GM12878 (cell line): ENCODE measurements around the gene YBX3. TPM values are rescaled to one million over a fixed set of nuclear protein-coding genes. Genes with fewer than 3 reads are reported as not detected.

Source experiments
- ATAC-seq: fragments of 200-7000 bp; cut with Tn5 transposase; 3 replicates; pipeline ENCODE4 v1.9.1; 2020; ENCODE audit warnings: mild to moderate bottlenecking, moderate library complexity
- BruUV-seq: library from RNA; stranded (reverse); fragments of 400-500 nt; replicated peaks from 2 replicates; lab custom pipeline; 2021; lab: Mats Ljungman, UMichigan
- CTCF ChIA-PET: fragments of 300-600 bp; sonication (Branson Sonifier 250); formaldehyde crosslinking; extraction: SDS; loops from one replicate; lab custom pipeline; 2021; ENCODE audit warnings: inconsistent platforms; lab: Yijun Ruan, JAX
- POLR2A ChIA-PET: fragments of 350-600 bp; formaldehyde crosslinking; extraction: SDS; loops from one replicate; lab custom pipeline; 2021; ENCODE audit warnings: inconsistent platforms; lab: Charles Lee
- RAD21 ChIA-PET: fragments of 300-600 bp; sonication (Branson Sonifier 250); formaldehyde crosslinking; loops from one replicate; lab custom pipeline; 2023; ENCODE audit warnings: antibody characterized with exemption; ENCODE audit not compliant: unreplicated experiment; lab: Charles Lee
- SMC1A ChIA-PET: fragments of 300-600 bp; sonication (Branson Sonifier 250); formaldehyde crosslinking; loops from one replicate; lab custom pipeline; 2023; ENCODE audit not compliant: unreplicated experiment, uncharacterized antibody; lab: Charles Lee
- DNase-seq: peaks from one replicate; pipeline ENCODE4 v3.0.0-alpha.2; 2011; ENCODE audit warnings: low read depth, low spot score
- FAIRE-seq: peaks from 3 replicates; lab custom pipeline; 2011; peaks lifted over from hg19 to GRCh38; lab: Jason Lieb, UNC
- H2AFZ ChIP-seq: 2 replicates; pipeline ENCODE4 v1.6.0; 2011; ENCODE audit warnings: low read depth, low read length, control low read depth; ENCODE audit not compliant: control insufficient read depth
- H3K27ac ChIP-seq: 2 replicates; pipeline ENCODE4 v1.5.1; 2011; ENCODE audit warnings: control low read depth; ENCODE audit not compliant: control insufficient read depth, insufficient read depth
- H3K27me3 ChIP-seq, 2 experiments: replicated peaks in 1 of 2; 2 replicates each; pipeline versions ENCODE4 v1.6.0 to v1.6.1; 2011; ENCODE audit warnings: low read length in 1 of 2; ENCODE audit not compliant: control insufficient read depth in 2 of 2, insufficient read depth in 2 of 2
- H3K36me3 ChIP-seq, 2 experiments: 2 replicates each; pipeline ENCODE4 v1.5.1; 2011; ENCODE audit warnings: low read length in 1 of 2; ENCODE audit not compliant: control insufficient read depth in 2 of 2, insufficient read depth in 2 of 2
- H3K4me1 ChIP-seq: 2 replicates; pipeline ENCODE4 v1.6.1; 2011; ENCODE audit warnings: mild to moderate bottlenecking, low read length, moderate library complexity, mixed read lengths; ENCODE audit not compliant: control insufficient read depth, insufficient read depth
- H3K4me2 ChIP-seq: 2 replicates; pipeline ENCODE4 v1.6.0; 2011; ENCODE audit warnings: control low read depth; ENCODE audit not compliant: control insufficient read depth, insufficient read depth
- H3K4me3 ChIP-seq: fragments of 200-600 bp; sonication (generic); 2 replicates; pipeline ENCODE4 v1.5.1; 2016
- H3K79me2 ChIP-seq: 2 replicates; pipeline ENCODE4 v1.6.0; 2011; ENCODE audit warnings: low read length; ENCODE audit not compliant: control insufficient read depth, insufficient read depth
- H3K9ac ChIP-seq: 2 replicates; pipeline ENCODE4 v1.8.0; 2011; ENCODE audit warnings: low read length, control low read depth, mixed read lengths; ENCODE audit not compliant: control insufficient read depth, insufficient read depth
- H3K9me3 ChIP-seq: replicated peaks from 3 replicates; pipeline ENCODE4 v1.5.1; 2011; ENCODE audit warnings: mild to moderate bottlenecking, low read length; ENCODE audit not compliant: control insufficient read depth, insufficient read depth
- H4K20me1 ChIP-seq: 2 replicates; pipeline ENCODE4 v1.6.0; 2011; ENCODE audit not compliant: control insufficient read depth, insufficient read depth
- ATF7 ChIP-seq: fragments of 450-650 bp; IDR thresholded peaks from 2 replicates; pipeline ENCODE4 v1.6.1; 2016; ENCODE audit warnings: low read depth, mild to moderate bottlenecking
- FOXM1 ChIP-seq: IDR thresholded peaks from 2 replicates; pipeline ENCODE4 v1.6.1; 2012; ENCODE audit warnings: low read depth, mild to moderate bottlenecking, inconsistent platforms, low read length, moderate library complexity
- HDAC6 ChIP-seq: fragments of 200-600 bp; sonication (generic); IDR thresholded peaks from one replicate; pipeline ENCODE4 v1.8.0; 2017; ENCODE audit warnings: antibody characterized with exemption; ENCODE audit not compliant: unreplicated experiment
- MXI1 ChIP-seq: fragments of 150-350 bp; IDR thresholded peaks from 2 replicates; pipeline ENCODE4 v1.6.1; 2011; ENCODE audit warnings: low read depth, mild to moderate bottlenecking, inconsistent platforms, low read length, improper control_type of control experiment
- POLR2AphosphoS5 ChIP-seq: IDR thresholded peaks from 2 replicates; pipeline ENCODE4 v1.6.1; 2011; ENCODE audit warnings: mild to moderate bottlenecking, low read length, inconsistent platforms
- RUNX3 ChIP-seq: IDR thresholded peaks from 2 replicates; pipeline ENCODE4 v1.6.1; 2012; ENCODE audit warnings: low read length, inconsistent platforms
- SP1 ChIP-seq: IDR thresholded peaks from one replicate; pipeline ENCODE4 v1.6.1; 2011; ENCODE audit warnings: low read depth, low read length
- TCF7 ChIP-seq: IDR thresholded peaks from 2 replicates; pipeline ENCODE4 v1.6.1; 2014; ENCODE audit warnings: antibody characterized with exemption, borderline replicate concordance
- WGBS: methylation state at CpG from one replicate; pipeline ENCODE4 v1.1.6; 2016; ENCODE audit warnings: low lambda C conversion rate; ENCODE audit not compliant: insufficient replicate concordance, insufficient coverage; ENCODE audit errors: missing lambda C conversion rate; 5-methylcytosine and 5-hydroxymethylcytosine counted together
- in situ Hi-C: fragments of 300-500 bp; cut with MboI; formaldehyde crosslinking; loops from 9 replicates; pipeline ENCODE4 v1.14.3; 2018; ENCODE audit warnings: mixed read lengths
- intact Hi-C: fragments of 100-400 bp; cut with micrococcal nuclease; formaldehyde crosslinking; loops from one replicate; pipeline ENCODE4 v1.14.2; 2022; ENCODE audit not compliant: unreplicated experiment
- polyA plus RNA-seq, 11 experiments: library from polyadenylated mRNA; depleted of rRNA in 4 of 11; unstranded in 6 of 11; stranded (reverse) in 5 of 11; fragments of >200 nt; fragmentation: Nextera tagmentation in 4 of 11; fragmentation: Illumina TruSeq in 1 of 11; extraction: Ambion mirVana in 4 of 11; extraction: Trizol in 1 of 11; gene quantifications; 1 replicate in 1 of 11; 2 replicates in 10 of 11; pipeline versions ENCODE4 v1.2.1 to v1.2.3, GENCODE V29; 2011 to 2016; ENCODE audit warnings: inconsistent platforms in 2 of 11, missing spikeins in 2 of 11, low read depth in 1 of 11
- total RNA-seq, 4 experiments: library from RNA; depleted of rRNA in 3 of 4; stranded (reverse); fragments of >200 nt in 3 of 4; fragmentation: Illumina TruSeq in 1 of 4; extraction: Trizol in 1 of 4; gene quantifications; 2 replicates each; pipeline versions ENCODE4 v1.2.1 to v1.2.3, GENCODE V29; 2013 to 2021
- TF ChIP-seq, protein P1 (sequence below): fragments of 450-650 bp; formaldehyde crosslinking; IDR thresholded peaks from 2 replicates; pipeline ENCODE4 v1.5.0; 2022; ENCODE audit warnings: mild to moderate bottlenecking, missing genetic modification characterization
- TF ChIP-seq, protein P2 (sequence below): IDR thresholded peaks from 2 replicates; pipeline ENCODE4 v1.6.1; 2011; ENCODE audit warnings: borderline replicate concordance, low read depth, mild to moderate bottlenecking, moderate library complexity, low read length; ENCODE audit not compliant: insufficient read depth, poor library complexity, severe bottlenecking
- TF ChIP-seq, protein P3 (sequence below): fragments of 450-650 bp; IDR thresholded peaks from 2 replicates; pipeline ENCODE4 v1.6.1; 2016; ENCODE audit warnings: mild to moderate bottlenecking
- TF ChIP-seq, protein P4 (sequence below): fragments of 450-650 bp; conservative IDR thresholded peaks from 2 replicates; pipeline ENCODE4 v1.6.1; 2017; ENCODE audit warnings: mild to moderate bottlenecking, moderate library complexity

The YBX3 gene
- total and polyA plus RNA-seq, 10 of the 15 experiments (the other 5 are each of a cell fraction or from before 2014, with no cell fraction given): 25.9 to 221 (median 111) TPM

DNA sequence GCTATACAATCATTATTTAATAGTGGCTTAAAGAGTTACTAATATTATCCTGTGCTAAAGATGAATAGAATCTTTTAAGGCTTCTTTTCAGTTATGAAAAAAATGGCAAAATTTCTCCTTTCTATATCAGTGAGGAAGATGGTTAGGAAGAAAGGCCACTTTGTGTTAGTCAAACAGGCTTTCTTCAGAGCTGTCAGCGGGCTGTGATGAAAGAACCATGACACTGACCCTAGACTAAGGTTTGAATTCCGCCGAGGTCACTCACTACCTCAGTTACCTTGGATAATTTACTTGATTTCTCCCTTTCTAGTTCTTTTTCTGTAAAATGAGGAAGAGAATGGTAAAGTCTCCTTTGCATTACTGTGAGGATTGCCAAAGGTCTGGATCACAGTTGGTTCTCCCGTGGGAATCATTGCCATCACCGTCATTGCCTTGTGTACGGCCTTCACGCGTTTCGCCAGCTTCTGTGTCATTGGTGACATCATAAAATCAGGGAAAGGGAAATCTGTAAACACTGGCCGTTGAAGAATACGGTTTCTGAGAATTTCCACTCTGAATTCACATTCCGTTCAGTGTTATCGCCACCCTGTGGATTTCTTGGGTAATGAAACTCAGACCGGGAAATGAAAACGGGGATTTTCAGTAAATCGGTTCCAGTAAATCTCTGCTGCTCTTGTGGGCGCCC lies 26.7 kb upstream of the YBX3 start (continued):
- TF ChIP-seq, protein P1, sequence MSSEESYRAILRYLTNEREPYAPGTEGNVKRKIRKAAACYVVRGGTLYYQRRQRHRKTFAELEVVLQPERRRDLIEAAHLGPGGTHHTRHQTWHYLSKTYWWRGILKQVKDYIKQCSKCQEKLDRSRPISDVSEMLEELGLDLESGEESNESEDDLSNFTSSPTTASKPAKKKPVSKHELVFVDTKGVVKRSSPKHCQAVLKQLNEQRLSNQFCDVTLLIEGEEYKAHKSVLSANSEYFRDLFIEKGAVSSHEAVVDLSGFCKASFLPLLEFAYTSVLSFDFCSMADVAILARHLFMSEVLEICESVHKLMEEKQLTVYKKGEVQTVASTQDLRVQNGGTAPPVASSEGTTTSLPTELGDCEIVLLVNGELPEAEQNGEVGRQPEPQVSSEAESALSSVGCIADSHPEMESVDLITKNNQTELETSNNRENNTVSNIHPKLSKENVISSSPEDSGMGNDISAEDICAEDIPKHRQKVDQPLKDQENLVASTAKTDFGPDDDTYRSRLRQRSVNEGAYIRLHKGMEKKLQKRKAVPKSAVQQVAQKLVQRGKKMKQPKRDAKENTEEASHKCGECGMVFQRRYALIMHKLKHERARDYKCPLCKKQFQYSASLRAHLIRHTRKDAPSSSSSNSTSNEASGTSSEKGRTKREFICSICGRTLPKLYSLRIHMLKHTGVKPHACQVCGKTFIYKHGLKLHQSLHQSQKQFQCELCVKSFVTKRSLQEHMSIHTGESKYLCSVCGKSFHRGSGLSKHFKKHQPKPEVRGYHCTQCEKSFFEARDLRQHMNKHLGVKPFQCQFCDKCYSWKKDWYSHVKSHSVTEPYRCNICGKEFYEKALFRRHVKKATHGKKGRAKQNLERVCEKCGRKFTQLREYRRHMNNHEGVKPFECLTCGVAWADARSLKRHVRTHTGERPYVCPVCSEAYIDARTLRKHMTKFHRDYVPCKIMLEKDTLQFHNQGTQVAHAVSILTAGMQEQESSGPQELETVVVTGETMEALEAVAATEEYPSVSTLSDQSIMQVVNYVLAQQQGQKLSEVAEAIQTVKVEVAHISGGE (CRISPR knock-in tag): no peak
- TF ChIP-seq MXI1: peak; percentile 69; the same call in 1 of the 2 replicates
- TF ChIP-seq HDAC6: no peak
- TF ChIP-seq, protein P2, sequence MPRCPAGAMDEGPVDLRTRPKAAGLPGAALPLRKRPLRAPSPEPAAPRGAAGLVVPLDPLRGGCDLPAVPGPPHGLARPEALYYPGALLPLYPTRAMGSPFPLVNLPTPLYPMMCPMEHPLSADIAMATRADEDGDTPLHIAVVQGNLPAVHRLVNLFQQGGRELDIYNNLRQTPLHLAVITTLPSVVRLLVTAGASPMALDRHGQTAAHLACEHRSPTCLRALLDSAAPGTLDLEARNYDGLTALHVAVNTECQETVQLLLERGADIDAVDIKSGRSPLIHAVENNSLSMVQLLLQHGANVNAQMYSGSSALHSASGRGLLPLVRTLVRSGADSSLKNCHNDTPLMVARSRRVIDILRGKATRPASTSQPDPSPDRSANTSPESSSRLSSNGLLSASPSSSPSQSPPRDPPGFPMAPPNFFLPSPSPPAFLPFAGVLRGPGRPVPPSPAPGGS: no peak

DNA sequence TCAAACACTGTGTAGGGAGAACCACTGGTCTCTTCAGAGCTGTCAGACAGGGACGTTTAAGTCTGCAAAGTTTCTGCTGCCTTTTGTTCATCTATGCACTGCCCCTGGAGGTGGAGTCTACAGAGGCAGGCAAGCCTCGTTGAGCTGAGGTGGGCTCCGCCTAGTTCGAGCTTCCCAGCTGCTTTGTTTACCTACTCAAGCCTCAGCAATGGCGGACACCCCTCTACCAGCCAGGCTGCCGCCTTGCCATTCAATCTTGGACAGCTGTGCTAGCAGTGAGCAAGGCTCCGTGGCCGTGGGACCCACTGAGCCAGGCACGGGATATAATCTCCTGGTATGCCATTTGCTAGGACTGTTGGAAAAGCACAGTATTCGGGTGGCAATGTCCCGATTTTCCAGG lies 24.6 kb upstream of the YBX3 start:
- SMC1A ChIA-PET: interaction anchor here (1.6 to 3.7 kb wide), 2 partner anchors 28 to 29 kb away, joined by 5 to 35 read pairs; no protein-coding TSS in a partner anchor
- H3K9ac ChIP-seq: no peak overlapping the region
- FAIRE-seq (no peak), ATAC-seq (no peak), DNase-seq (no peak)
- intact Hi-C loops: no loop called here
- no peak overlapping the region for H3K4me2 ChIP-seq
- no TSS peak for BruUV-seq
- H4K20me1 ChIP-seq: no peaks in the 10 kb centered on the region
- RAD21 ChIA-PET: interaction anchor here (1.1 kb wide), 1 partner anchor 12 kb away, joined by 4 read pairs; no protein-coding TSS in a partner anchor
- WGBS: 31% methylated on average over 10 of the region's 11 CpGs
- H3K4me3 ChIP-seq: no peak overlapping the region
- in situ Hi-C loops: no loop called here
- H3K36me3 ChIP-seq: no peaks in the 10 kb centered on the region
- no peaks in the 10 kb centered on the region; a peak in 1 of 4 replicates for H3K27me3 ChIP-seq
- no peak overlapping the region for H3K27ac ChIP-seq
- H3K79me2 ChIP-seq: no peaks in the 10 kb centered on the region
- CTCF ChIA-PET: interaction anchor here (0.6 to 3.4 kb wide), 5 partner anchors 18 to 739 kb away, joined by 3 to 20 read pairs (median 4); partner anchors contain the start of gene MAGOHB
- no peaks in the 10 kb centered on the region for H3K9me3 ChIP-seq
- POLR2A ChIA-PET: no interaction called here
- no peaks in the 10 kb centered on the region for H3K4me1 ChIP-seq
- no peak overlapping the region for H2AFZ ChIP-seq
- TF ChIP-seq, protein P3, sequence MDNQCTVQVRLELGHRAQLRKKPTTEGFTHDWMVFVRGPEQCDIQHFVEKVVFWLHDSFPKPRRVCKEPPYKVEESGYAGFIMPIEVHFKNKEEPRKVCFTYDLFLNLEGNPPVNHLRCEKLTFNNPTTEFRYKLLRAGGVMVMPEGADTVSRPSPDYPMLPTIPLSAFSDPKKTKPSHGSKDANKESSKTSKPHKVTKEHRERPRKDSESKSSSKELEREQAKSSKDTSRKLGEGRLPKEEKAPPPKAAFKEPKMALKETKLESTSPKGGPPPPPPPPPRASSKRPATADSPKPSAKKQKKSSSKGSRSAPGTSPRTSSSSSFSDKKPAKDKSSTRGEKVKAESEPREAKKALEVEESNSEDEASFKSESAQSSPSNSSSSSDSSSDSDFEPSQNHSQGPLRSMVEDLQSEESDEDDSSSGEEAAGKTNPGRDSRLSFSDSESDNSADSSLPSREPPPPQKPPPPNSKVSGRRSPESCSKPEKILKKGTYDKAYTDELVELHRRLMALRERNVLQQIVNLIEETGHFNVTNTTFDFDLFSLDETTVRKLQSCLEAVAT: no peak
- TF ChIP-seq ATF7 (no peak), POLR2AphosphoS5 (no peak), TCF7 (no peak), SP1 (no peak), FOXM1 (no peak), RUNX3 (no peak)
- TF ChIP-seq, protein P4, sequence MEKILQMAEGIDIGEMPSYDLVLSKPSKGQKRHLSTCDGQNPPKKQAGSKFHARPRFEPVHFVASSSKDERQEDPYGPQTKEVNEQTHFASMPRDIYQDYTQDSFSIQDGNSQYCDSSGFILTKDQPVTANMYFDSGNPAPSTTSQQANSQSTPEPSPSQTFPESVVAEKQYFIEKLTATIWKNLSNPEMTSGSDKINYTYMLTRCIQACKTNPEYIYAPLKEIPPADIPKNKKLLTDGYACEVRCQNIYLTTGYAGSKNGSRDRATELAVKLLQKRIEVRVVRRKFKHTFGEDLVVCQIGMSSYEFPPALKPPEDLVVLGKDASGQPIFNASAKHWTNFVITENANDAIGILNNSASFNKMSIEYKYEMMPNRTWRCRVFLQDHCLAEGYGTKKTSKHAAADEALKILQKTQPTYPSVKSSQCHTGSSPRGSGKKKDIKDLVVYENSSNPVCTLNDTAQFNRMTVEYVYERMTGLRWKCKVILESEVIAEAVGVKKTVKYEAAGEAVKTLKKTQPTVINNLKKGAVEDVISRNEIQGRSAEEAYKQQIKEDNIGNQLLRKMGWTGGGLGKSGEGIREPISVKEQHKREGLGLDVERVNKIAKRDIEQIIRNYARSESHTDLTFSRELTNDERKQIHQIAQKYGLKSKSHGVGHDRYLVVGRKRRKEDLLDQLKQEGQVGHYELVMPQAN: no peak
